ENCODE measurements around the gene AIMP1. TPM values are rescaled to one million over a fixed set of nuclear protein-coding genes. Genes with fewer than 3 reads are reported as not detected.

The AIMP1 gene
- total RNA-seq, 1 experiment from 2014 or later, result 103 TPM

DNA sequence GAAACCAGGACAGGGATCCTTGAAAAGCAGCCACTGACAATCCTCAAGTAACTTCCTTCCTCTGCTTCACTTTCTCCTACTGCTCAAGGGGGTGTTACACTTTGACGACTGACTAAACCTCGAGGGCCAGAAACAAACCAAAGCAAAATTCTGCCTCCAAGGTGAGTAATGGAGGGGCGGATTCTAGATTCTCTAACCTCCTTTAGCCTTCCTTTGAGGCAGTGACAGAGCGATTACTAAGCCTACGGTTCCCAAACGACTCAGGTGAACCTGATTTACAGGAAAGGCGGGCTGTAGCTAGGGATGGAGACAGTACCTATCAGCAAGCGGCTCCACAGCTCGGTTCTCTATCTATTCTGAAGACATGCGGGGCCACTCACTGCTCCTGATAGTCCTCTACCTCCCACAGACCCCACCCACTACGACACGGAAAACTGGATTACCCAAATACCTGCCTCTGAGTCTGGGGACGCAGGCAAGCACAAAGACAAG, 828 bp upstream of the AIMP1 start:
- Mint-ChIP-seq H3K4me3 (ENCODE audit: unreplicated experiment) (no peak overlapping the region), H3K4me1 (ENCODE audit: insufficient read depth, unreplicated experiment) (peaks cover 25% of the 10 kb centered on the region), H3K9me3 (ENCODE audit: unreplicated experiment) (no peaks in the 10 kb centered on the region), H3K27ac (ENCODE audit: low read depth, unreplicated experiment) (no peak overlapping the region), H3K36me3 (ENCODE audit: insufficient read depth, unreplicated experiment) (peaks cover 7% of the 10 kb centered on the region), H3K27me3 (ENCODE audit: insufficient read depth, unreplicated experiment) (no peaks in the 10 kb centered on the region)
- TSS peak; percentile 82 for BruUV-seq (replicated peaks)
- DNase-seq (ENCODE audit: unreplicated experiment), result peak; percentile 54
- intact Hi-C loops (cut with micrococcal nuclease), result loop anchor here (2.0 kb wide), 1 partner anchor 49 kb away; no protein-coding TSS in a partner anchor
- CTCF ChIA-PET, result interaction anchor here (0.5 to 0.6 kb wide), 3 partner anchors 13 to 626 kb away, joined by 3 to 4 read pairs (median 4); no protein-coding TSS in a partner anchor
- TF ChIP-seq, protein P1, sequence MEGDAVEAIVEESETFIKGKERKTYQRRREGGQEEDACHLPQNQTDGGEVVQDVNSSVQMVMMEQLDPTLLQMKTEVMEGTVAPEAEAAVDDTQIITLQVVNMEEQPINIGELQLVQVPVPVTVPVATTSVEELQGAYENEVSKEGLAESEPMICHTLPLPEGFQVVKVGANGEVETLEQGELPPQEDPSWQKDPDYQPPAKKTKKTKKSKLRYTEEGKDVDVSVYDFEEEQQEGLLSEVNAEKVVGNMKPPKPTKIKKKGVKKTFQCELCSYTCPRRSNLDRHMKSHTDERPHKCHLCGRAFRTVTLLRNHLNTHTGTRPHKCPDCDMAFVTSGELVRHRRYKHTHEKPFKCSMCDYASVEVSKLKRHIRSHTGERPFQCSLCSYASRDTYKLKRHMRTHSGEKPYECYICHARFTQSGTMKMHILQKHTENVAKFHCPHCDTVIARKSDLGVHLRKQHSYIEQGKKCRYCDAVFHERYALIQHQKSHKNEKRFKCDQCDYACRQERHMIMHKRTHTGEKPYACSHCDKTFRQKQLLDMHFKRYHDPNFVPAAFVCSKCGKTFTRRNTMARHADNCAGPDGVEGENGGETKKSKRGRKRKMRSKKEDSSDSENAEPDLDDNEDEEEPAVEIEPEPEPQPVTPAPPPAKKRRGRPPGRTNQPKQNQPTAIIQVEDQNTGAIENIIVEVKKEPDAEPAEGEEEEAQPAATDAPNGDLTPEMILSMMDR (IDR thresholded peaks at IDR 0.05; ENCODE audit: unreplicated experiment), result no peak
- POLR2A ChIA-PET, result interaction anchor here (0.6 to 2.7 kb wide), 26 partner anchors 9 to 1820 kb away, joined by 3 to 13 read pairs (median 3); no protein-coding TSS in a partner anchor

DNA sequence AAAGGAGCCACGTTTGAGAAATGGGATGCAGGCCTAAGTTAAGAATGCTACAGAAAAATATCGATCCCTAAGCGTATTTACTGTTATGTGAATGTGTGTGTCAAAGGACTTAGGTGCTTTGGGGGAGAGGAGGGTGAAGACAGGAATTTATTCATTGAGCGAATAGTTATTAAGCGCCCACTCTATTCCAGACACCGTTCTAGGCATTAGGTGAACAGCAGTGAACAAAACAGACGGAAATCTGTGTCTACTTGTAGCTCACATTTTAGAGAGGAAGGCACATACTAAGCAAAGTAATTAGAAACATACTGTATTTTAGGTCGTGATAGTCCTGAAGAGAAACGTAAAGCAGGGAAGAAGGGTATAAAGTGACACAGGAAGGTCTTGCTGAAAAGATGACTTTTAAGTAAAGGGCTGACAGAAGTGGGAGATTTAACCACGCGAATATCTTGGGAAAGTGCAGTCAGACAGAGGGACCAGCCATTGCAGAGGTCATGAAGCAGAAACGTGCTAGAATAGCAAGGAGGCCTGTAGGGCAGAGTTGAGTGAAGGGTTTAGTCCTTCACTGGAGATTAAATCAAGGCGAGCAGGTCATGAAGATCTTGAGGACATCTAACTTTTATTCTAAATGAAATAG, 541 bp downstream of the AIMP1 start:
- TSS peak; percentile 72 for BruUV-seq (replicated peaks)

DNA sequence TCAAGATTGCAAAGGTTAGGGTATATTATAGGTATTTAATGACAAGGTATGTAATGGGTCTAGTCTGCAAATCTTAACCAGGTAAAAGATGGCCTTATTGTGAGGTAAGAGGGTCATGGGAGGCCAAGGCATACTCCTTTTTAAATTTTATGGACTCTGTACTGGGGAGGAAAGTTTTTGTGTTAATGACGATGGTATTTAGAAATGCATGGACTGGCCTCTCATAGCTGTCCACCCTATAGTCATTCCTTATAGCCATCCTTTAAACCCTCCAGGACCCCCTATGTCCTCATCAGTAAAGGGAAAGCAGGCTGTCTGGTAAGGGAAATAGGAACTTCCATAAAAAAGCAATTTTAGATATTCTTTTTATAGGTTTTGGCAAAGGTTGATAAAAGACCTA, 1.5 kb downstream of the AIMP1 start:
- TF ChIP-seq, protein P1 (IDR thresholded peaks at IDR 0.05; ENCODE audit: unreplicated experiment), result no peak
- no TSS peak for BruUV-seq (replicated peaks)
- ChIA-PET CTCF (no interaction called here), POLR2A (no interaction called here)
- no peak for DNase-seq (ENCODE audit: unreplicated experiment)
- Mint-ChIP-seq H3K27ac (ENCODE audit: low read depth, unreplicated experiment) (no peak overlapping the region), H3K27me3 (ENCODE audit: insufficient read depth, unreplicated experiment) (no peaks in the 10 kb centered on the region), H3K9me3 (ENCODE audit: unreplicated experiment) (no peaks in the 10 kb centered on the region), H3K36me3 (ENCODE audit: insufficient read depth, unreplicated experiment) (peaks cover 16% of the 10 kb centered on the region), H3K4me1 (ENCODE audit: insufficient read depth, unreplicated experiment) (peaks cover 25% of the 10 kb centered on the region), H3K4me3 (ENCODE audit: unreplicated experiment) (no peak overlapping the region)
- intact Hi-C loops (cut with micrococcal nuclease), result no loop called here

More for the DNA sequence above, 541 bp downstream of the AIMP1 start:
- ChIA-PET POLR2A (interaction anchor here (0.6 to 2.7 kb wide), 6 partner anchors 8 to 1403 kb away, joined by 3 to 13 read pairs (median 3); partner anchors contain the start of gene PAPSS1), CTCF (no interaction called here)
- Mint-ChIP-seq H3K27me3 (ENCODE audit: insufficient read depth, unreplicated experiment) (no peaks in the 10 kb centered on the region), H3K4me3 (ENCODE audit: unreplicated experiment) (no peak overlapping the region), H3K4me1 (ENCODE audit: insufficient read depth, unreplicated experiment) (peaks cover 25% of the 10 kb centered on the region), H3K9me3 (ENCODE audit: unreplicated experiment) (no peaks in the 10 kb centered on the region), H3K36me3 (ENCODE audit: insufficient read depth, unreplicated experiment) (peaks cover 17% of the 10 kb centered on the region), H3K27ac (ENCODE audit: low read depth, unreplicated experiment) (no peak overlapping the region)
- intact Hi-C loops (cut with micrococcal nuclease), result no loop called here
- peak; percentile 4 for DNase-seq (ENCODE audit: unreplicated experiment)
- TF ChIP-seq, protein P1 (IDR thresholded peaks at IDR 0.05; ENCODE audit: unreplicated experiment), result no peak

DNA sequence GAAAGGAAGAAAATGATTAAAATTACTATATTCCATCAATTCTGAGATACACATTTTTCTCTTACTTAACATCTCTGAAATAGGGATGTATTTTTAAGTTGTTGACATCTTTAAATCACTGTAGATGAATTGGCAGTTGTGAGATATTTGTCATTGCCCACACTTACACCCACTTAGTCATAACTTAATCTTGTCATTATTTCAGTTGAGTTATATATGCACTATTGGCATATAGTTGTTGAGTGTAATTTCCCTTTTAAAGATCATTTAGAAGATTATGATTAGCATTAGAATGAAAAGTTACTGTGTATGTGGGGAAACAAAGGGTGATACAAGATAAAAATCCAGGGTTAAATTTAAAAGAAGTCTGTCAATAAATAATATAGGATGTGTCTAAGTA, 2.2 kb downstream of the AIMP1 start:
- peaks cover 19% of the 10 kb centered on the region for H3K4me1 Mint-ChIP-seq (ENCODE audit: insufficient read depth, unreplicated experiment)
- TF ChIP-seq, protein P1 (IDR thresholded peaks at IDR 0.05; ENCODE audit: unreplicated experiment), result no peak
- DNase-seq (ENCODE audit: unreplicated experiment), result no peak
- no peaks in the 10 kb centered on the region for H3K27me3 Mint-ChIP-seq (ENCODE audit: insufficient read depth, unreplicated experiment)
- ChIA-PET CTCF (no interaction called here), POLR2A (no interaction called here)
- intact Hi-C loops (cut with micrococcal nuclease), result no loop called here
- H3K27ac Mint-ChIP-seq (ENCODE audit: low read depth, unreplicated experiment), result no peak overlapping the region
- BruUV-seq (replicated peaks), result no TSS peak
- no peaks in the 10 kb centered on the region for H3K9me3 Mint-ChIP-seq (ENCODE audit: unreplicated experiment)
- peak overlapping the region; percentile 13 for H3K4me3 Mint-ChIP-seq (ENCODE audit: unreplicated experiment)
- peaks cover 16% of the 10 kb centered on the region for H3K36me3 Mint-ChIP-seq (ENCODE audit: insufficient read depth, unreplicated experiment)

Data from MCF 10A (cell line).